HCT116 (cell line): ENCODE data around the gene CDH24.

ENCODE experiments used
- CBX3 ChIP-seq: IDR thresholded peaks from 2 replicates; pipeline ENCODE4 v1.6.1; 2012; ENCODE audit warnings: low read depth
- CTCF ChIP-seq, 3 experiments: fragments of 200-600 bp in 1 of 3; sonication (generic) in 1 of 3; IDR thresholded peaks in 2 of 3; conservative IDR thresholded peaks in 1 of 3; 2 replicates each; pipeline ENCODE4 v1.5.1; 2012 to 2017; ENCODE audit warnings: low read depth in 2 of 3, low read length in 2 of 3, antibody characterized with exemption in 1 of 3, borderline replicate concordance in 1 of 3, control low read depth in 1 of 3, mild to moderate bottlenecking in 1 of 3, mixed read lengths in 1 of 3, mixed run types in 1 of 3, moderate library complexity in 1 of 3; ENCODE audit not compliant: insufficient read depth in 1 of 3
- EZH2 ChIP-seq: fragments of 200-600 bp; sonication (generic); IDR thresholded peaks from 2 replicates; pipeline ENCODE4 v1.6.1; 2017; ENCODE audit warnings: antibody characterized with exemption, mixed run types
- EZH2phosphoT487 ChIP-seq: fragments of 200-600 bp; IDR thresholded peaks from 2 replicates; pipeline ENCODE4 v1.6.1; 2018; ENCODE audit warnings: antibody characterized with exemption, borderline replicate concordance
- JUND ChIP-seq: IDR thresholded peaks from 2 replicates; pipeline ENCODE4 v1.6.1; 2012
- POLR2A ChIP-seq: IDR thresholded peaks from 2 replicates; pipeline ENCODE4 v1.7.0; 2011; ENCODE audit warnings: borderline replicate concordance; ENCODE audit not compliant: insufficient read depth, insufficient read length; ENCODE audit errors: extremely low read depth
- POLR2AphosphoS5 ChIP-seq: IDR thresholded peaks from 2 replicates; pipeline ENCODE4 v1.6.1; 2011; ENCODE audit warnings: mild to moderate bottlenecking, low read depth, low read length, moderate library complexity
- RAD21 ChIP-seq: IDR thresholded peaks from 2 replicates; pipeline ENCODE4 v1.6.1; 2012; ENCODE audit warnings: low read depth, mild to moderate bottlenecking

- no peak for TF ChIP-seq EZH2phosphoT487
- TF ChIP-seq CTCF (IDR thresholded peaks at IDR 0.05 in 2 of 3, conservative IDR thresholded peaks at IDR 0.05 in 1 of 3; ENCODE audit: borderline replicate concordance in 1 of 3, insufficient read depth in 1 of 3, low read depth in 2 of 3, low read length in 2 of 3) = no peak
- no peak for TF ChIP-seq RAD21
- no peak for TF ChIP-seq EZH2
- no peak for TF ChIP-seq CBX3
- TF ChIP-seq POLR2A = no peak
- no peak for TF ChIP-seq JUND
- TF ChIP-seq POLR2AphosphoS5 = peak; percentile 69
These were observed 37.4 kb upstream of the CDH24 start, which contains the start of gene ACIN1 for GRCh38 chr14:23094666-23095195.
